GM12878 (cell line): ENCODE results near the gene SAMD4A. TPM values are rescaled to one million over a fixed set of nuclear protein-coding genes. Genes with fewer than 3 reads are reported as not detected.
A peak's percentile ranks its signal among the peaks of the same experiment; 100 is the strongest.

Experiments used
- CHD2 ChIP-seq: IDR thresholded peaks from 2 replicates; pipeline ENCODE4 v1.6.1; 2011; ENCODE audit warnings: low read depth, low read length, improper control_type of control experiment, borderline replicate concordance
- DPF2 ChIP-seq: fragments of 450-650 bp; IDR thresholded peaks from 2 replicates; pipeline ENCODE4 v1.6.1; 2017; ENCODE audit warnings: mild to moderate bottlenecking
- EP300 ChIP-seq, 2 experiments: fragments of 150-350 bp in 1 of 2; IDR thresholded peaks; 2 replicates each; pipeline ENCODE4 v1.6.1; 2011 to 2012; ENCODE audit warnings: low read depth in 2 of 2, low read length in 2 of 2, borderline replicate concordance in 1 of 2, improper control_type of control experiment in 1 of 2, inconsistent platforms in 1 of 2; ENCODE audit not compliant: control insufficient read depth in 1 of 2
- IKZF2 ChIP-seq, 2 experiments: fragments of 450-650 bp; IDR thresholded peaks; 2 replicates each; pipeline ENCODE4 v1.6.1; 2017; ENCODE audit warnings: mild to moderate bottlenecking in 2 of 2, moderate library complexity in 2 of 2
- KAT2A ChIP-seq: conservative IDR thresholded peaks from 2 replicates; pipeline ENCODE4 v1.6.1; 2011; ENCODE audit warnings: low read depth, low read length; ENCODE audit not compliant: control insufficient read depth
- LARP7 ChIP-seq: fragments of 450-650 bp; IDR thresholded peaks from 2 replicates; pipeline ENCODE4 v1.6.1; 2017; ENCODE audit warnings: mild to moderate bottlenecking
- MXI1 ChIP-seq: fragments of 150-350 bp; IDR thresholded peaks from 2 replicates; pipeline ENCODE4 v1.6.1; 2011; ENCODE audit warnings: low read depth, mild to moderate bottlenecking, inconsistent platforms, low read length, improper control_type of control experiment
- NRF1 ChIP-seq: conservative IDR thresholded peaks from 2 replicates; pipeline ENCODE4 v1.6.1; 2011; ENCODE audit warnings: mild to moderate bottlenecking, low read depth, low read length, improper control_type of control experiment
- RUNX3 ChIP-seq: IDR thresholded peaks from 2 replicates; pipeline ENCODE4 v1.6.1; 2012; ENCODE audit warnings: low read length, inconsistent platforms
- SREBF1 ChIP-seq: IDR thresholded peaks from 2 replicates; pipeline ENCODE4 v1.6.1; 2012; ENCODE audit warnings: mild to moderate bottlenecking, low read length
- SRF ChIP-seq, 2 experiments: IDR thresholded peaks; 2 replicates each; pipeline ENCODE4 v1.6.1; 2011; ENCODE audit warnings: low read depth in 2 of 2, low read length in 2 of 2, mild to moderate bottlenecking in 1 of 2, moderate library complexity in 1 of 2
- TCF12 ChIP-seq: IDR thresholded peaks from 2 replicates; pipeline ENCODE4 v1.6.1; 2011; ENCODE audit warnings: low read depth, mild to moderate bottlenecking, low read length
- ZBED1 ChIP-seq: IDR thresholded peaks from 2 replicates; pipeline ENCODE4 v1.6.1; 2016; ENCODE audit warnings: borderline replicate concordance
- ZNF622 ChIP-seq: fragments of 450-650 bp; IDR thresholded peaks from 2 replicates; pipeline ENCODE4 v1.6.1; 2017; ENCODE audit warnings: mild to moderate bottlenecking, inconsistent platforms
- polyA plus RNA-seq, 11 experiments: library from polyadenylated mRNA; depleted of rRNA in 4 of 11; unstranded in 6 of 11; stranded (reverse) in 5 of 11; fragments of >200 nt; fragmentation: Nextera tagmentation in 4 of 11; fragmentation: Illumina TruSeq in 1 of 11; extraction: Ambion mirVana in 4 of 11; extraction: Trizol in 1 of 11; gene quantifications; 1 replicate in 1 of 11; 2 replicates in 10 of 11; pipeline versions ENCODE4 v1.2.1 to v1.2.3, GENCODE V29; 2011 to 2016; ENCODE audit warnings: inconsistent platforms in 2 of 11, missing spikeins in 2 of 11, low read depth in 1 of 11
- total RNA-seq, 4 experiments: library from RNA; depleted of rRNA in 3 of 4; stranded (reverse); fragments of >200 nt in 3 of 4; fragmentation: Illumina TruSeq in 1 of 4; extraction: Trizol in 1 of 4; gene quantifications; 2 replicates each; pipeline versions ENCODE4 v1.2.1 to v1.2.3, GENCODE V29; 2013 to 2021
- TF ChIP-seq, protein P1 (sequence below): fragments of 450-650 bp; IDR thresholded peaks from 2 replicates; pipeline ENCODE4 v1.6.1; 2017; ENCODE audit warnings: mild to moderate bottlenecking, moderate library complexity
- TF ChIP-seq, protein P2 (sequence below): fragments of 450-650 bp; IDR thresholded peaks from 2 replicates; pipeline ENCODE4 v1.6.1; 2017; ENCODE audit warnings: mild to moderate bottlenecking, moderate library complexity

The SAMD4A gene
- total and polyA plus RNA-seq, 10 of the 15 experiments (the other 5 are each of a cell fraction or from before 2014, with no cell fraction given): 0.05 to 0.56 (median 0.31) TPM

DNA sequence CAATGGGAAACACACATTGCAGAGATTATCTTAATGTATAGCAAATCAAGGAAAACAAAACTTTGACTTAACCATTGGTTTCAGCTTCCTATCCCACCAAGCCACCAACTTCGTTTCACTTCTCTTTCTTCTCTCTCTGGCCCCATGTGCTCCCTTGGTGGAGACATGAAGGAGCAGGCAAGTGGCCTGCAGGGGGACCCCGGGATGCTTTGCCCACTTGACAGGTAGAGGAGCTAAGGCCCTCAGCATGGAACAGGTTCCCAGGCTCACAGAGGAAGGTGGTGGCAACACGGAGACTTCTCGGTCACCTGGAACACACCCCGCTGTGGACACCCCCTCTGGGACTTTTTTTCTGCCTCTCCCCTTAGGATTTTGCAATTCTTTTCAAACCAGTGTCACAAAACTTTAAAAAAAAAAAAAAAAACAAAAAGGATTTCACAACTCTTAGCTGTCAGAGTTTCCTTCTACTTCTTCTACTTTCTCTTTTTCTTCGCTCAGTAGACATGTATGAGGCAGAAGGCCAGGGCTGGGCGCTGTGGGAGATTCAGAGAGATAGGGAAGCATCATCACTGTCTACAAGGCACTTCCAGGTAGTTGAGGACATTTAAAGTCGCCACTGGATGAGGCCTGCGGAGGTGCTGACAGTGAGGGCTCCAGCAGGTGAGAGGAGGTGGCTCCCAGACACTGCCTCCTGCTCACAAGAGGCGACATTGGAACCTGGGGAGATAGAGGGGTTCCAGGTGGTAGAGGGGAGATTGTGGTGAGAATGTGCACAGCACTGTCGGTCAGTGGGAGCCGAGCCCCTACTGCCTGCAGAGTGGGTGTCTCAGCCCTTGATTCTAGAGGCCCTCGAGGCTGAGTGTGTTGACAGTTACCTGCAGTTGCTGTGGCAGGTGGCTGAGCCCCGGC, 216.1 kb downstream of the SAMD4A start (continued):
- TF ChIP-seq RUNX3: peak; percentile 91
- no peak for TF ChIP-seq SRF (IDR thresholded peaks at IDR 0.05; ENCODE audit: low read depth in 2 of 2, low read length in 2 of 2)
- TF ChIP-seq KAT2A: no peak
- peak; percentile 55 to 72; a peak in 3 of 4 replicates for TF ChIP-seq IKZF2 (IDR thresholded peaks at IDR 0.05)
- TF ChIP-seq DPF2: peak; percentile 51; the same call in 1 of the 2 replicates
- no peak for TF ChIP-seq NRF1
- no peak for TF ChIP-seq ZNF622
- TF ChIP-seq CHD2: no peak
- TF ChIP-seq, protein P1, sequence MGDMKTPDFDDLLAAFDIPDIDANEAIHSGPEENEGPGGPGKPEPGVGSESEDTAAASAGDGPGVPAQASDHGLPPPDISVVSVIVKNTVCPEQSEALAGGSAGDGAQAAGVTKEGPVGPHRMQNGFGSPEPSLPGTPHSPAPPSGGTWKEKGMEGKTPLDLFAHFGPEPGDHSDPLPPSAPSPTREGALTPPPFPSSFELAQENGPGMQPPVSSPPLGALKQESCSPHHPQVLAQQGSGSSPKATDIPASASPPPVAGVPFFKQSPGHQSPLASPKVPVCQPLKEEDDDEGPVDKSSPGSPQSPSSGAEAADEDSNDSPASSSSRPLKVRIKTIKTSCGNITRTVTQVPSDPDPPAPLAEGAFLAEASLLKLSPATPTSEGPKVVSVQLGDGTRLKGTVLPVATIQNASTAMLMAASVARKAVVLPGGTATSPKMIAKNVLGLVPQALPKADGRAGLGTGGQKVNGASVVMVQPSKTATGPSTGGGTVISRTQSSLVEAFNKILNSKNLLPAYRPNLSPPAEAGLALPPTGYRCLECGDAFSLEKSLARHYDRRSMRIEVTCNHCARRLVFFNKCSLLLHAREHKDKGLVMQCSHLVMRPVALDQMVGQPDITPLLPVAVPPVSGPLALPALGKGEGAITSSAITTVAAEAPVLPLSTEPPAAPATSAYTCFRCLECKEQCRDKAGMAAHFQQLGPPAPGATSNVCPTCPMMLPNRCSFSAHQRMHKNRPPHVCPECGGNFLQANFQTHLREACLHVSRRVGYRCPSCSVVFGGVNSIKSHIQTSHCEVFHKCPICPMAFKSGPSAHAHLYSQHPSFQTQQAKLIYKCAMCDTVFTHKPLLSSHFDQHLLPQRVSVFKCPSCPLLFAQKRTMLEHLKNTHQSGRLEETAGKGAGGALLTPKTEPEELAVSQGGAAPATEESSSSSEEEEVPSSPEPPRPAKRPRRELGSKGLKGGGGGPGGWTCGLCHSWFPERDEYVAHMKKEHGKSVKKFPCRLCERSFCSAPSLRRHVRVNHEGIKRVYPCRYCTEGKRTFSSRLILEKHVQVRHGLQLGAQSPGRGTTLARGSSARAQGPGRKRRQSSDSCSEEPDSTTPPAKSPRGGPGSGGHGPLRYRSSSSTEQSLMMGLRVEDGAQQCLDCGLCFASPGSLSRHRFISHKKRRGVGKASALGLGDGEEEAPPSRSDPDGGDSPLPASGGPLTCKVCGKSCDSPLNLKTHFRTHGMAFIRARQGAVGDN: no peak
- TF ChIP-seq LARP7: no peak
- no peak for TF ChIP-seq MXI1
- 0 out of 4 replicates have a peak, but pooled peaks of 1 of the 2 experiments have one; percentile 42 for TF ChIP-seq EP300 (IDR thresholded peaks at IDR 0.05; ENCODE audit: borderline replicate concordance in 1 of 2, control insufficient read depth in 1 of 2, low read depth in 2 of 2, low read length in 2 of 2)
- TF ChIP-seq SREBF1: no peak
- TF ChIP-seq ZBED1: no peak
- TF ChIP-seq, protein P2, sequence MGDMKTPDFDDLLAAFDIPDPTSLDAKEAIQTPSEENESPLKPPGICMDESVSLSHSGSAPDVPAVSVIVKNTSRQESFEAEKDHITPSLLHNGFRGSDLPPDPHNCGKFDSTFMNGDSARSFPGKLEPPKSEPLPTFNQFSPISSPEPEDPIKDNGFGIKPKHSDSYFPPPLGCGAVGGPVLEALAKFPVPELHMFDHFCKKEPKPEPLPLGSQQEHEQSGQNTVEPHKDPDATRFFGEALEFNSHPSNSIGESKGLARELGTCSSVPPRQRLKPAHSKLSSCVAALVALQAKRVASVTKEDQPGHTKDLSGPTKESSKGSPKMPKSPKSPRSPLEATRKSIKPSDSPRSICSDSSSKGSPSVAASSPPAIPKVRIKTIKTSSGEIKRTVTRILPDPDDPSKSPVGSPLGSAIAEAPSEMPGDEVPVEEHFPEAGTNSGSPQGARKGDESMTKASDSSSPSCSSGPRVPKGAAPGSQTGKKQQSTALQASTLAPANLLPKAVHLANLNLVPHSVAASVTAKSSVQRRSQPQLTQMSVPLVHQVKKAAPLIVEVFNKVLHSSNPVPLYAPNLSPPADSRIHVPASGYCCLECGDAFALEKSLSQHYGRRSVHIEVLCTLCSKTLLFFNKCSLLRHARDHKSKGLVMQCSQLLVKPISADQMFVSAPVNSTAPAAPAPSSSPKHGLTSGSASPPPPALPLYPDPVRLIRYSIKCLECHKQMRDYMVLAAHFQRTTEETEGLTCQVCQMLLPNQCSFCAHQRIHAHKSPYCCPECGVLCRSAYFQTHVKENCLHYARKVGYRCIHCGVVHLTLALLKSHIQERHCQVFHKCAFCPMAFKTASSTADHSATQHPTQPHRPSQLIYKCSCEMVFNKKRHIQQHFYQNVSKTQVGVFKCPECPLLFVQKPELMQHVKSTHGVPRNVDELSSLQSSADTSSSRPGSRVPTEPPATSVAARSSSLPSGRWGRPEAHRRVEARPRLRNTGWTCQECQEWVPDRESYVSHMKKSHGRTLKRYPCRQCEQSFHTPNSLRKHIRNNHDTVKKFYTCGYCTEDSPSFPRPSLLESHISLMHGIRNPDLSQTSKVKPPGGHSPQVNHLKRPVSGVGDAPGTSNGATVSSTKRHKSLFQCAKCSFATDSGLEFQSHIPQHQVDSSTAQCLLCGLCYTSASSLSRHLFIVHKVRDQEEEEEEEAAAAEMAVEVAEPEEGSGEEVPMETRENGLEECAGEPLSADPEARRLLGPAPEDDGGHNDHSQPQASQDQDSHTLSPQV: no peak
- TF ChIP-seq TCF12: no peak
